HG03095 (cell line): ENCODE results near the gene METRNL.
"Not testable (repeated sequence)": the region's sequence is repeated elsewhere in the genome, so short reads cannot be mapped to it uniquely, and the experiment has no call there.

Experiments used
- ATAC-seq: cut with Tn5 transposase; IDR thresholded peaks from one replicate; pipeline ENCODE4 v1.9.1; 2021; ENCODE audit warnings: moderate library complexity; ENCODE audit not compliant: unreplicated experiment

Gene METRNL

DNA sequence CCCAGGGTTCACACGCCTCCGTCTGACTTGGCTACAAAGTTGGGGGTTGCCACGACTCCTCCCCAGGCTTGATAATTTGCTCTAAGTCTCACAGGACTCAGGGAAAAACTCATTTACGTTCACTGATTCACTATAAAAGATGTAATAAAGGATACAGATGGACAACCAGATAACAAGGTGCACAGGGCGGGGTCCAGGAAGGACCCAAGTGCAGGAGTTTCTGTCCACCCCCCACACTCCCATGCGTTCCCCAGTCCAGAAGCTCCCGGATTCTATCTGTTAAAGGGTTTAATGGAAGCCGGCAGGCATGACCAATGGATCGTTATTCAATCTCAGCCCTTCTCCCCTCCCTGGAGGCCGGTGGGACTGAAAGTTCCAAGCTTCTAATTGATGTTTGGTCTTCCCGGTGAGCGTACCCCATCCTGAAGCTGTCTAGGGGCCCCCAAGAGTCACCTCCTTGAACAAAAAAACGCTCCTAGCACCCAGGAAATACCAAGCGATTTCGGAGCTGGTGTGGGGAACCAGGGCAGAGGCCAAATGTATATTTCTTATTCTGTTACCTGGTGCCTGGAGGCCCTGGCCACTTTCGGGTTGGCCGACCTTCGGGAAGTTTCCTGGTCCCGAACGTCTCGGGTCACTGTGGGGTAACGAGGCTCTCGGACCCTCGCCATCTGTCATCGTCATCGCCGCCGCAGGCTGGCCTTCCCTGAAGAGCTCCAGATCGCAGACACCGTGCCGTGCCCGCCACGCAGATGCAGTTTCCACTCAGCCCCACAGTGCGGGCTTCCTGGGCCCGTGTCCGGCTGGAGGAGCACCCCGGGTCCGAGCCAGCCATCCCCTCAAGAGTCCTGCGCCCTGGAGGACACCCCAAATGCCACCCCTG, 13.5 kb upstream of the METRNL start:
- ATAC-seq = no peak

DNA sequence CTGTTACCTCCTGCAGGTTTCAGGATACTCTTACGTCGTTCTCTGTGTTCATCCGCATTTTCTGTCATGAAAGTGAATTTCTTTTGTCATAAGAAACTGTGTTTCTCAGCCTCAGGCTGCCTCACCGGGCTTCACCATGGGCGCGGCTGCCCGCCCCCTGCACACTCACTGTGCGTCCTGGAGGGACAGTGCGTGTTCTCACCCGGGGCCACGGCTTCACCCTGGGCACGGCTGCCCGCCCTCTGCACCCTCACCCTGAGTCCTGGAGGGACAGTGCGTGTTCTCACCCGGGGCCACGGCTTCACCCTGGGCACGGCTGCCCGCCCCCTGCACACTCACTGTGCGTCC, 12.9 kb upstream of the METRNL start:
- not testable (repeated sequence) for ATAC-seq

DNA sequence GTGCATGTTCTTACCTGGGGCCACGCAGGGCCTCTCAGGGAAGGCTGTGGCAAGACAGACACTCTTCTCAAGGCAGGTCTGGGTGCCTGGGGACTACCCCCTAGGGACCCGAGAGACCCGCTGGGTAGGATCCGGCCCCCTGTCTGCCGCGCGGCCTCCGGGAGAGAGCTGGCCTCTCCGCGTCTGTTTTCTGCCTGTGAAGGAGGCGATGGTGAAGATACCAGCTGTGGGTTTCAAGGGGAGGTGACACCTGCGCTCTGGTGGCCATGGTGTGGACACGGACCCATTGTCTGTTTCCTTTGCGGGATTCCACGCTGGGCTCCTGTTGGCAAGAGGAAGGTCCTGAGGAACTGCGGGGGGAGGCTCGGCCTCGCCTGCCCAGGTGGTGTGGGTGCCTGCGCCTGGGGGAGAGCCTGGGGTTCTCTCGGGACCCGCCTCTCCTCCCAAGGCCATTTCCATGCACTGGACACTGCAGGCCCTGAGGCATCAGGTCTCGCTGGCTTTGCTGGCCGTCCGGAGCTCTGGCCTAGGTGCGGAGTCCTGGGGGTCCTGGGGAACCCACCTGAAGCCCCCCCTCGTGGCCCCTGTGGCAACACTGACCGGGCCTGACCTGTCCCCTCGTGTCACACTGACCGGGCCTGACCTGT, 12.2 kb upstream of the METRNL start:
- ATAC-seq = no peak

DNA sequence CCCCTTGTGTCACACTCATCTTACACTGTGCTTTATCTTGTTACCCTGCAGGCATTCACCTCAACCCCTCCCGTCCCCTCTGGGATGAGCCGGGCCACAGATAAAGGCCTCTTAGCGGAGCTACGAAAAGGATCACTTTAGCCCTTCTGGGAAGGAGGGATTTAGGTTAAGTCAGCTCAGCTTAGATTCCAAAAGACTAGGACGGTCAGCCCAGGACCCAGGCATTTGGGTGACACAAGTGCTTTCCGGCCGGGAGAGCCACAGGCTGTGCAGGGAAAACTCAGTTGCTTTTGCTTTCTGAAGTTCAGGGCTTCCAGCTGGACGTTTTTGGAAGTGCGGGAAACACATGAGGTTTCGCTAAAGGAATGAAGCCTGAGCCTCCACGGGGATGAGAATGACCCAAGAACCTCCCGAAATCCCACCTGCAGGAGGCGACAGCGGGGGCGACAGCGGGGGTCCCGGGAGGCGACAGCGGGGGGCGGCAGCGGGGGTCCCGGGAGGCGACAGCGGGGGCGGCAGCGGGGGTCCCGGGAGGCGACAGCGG, 11.6 kb upstream of the METRNL start:
- ATAC-seq = no peak

DNA sequence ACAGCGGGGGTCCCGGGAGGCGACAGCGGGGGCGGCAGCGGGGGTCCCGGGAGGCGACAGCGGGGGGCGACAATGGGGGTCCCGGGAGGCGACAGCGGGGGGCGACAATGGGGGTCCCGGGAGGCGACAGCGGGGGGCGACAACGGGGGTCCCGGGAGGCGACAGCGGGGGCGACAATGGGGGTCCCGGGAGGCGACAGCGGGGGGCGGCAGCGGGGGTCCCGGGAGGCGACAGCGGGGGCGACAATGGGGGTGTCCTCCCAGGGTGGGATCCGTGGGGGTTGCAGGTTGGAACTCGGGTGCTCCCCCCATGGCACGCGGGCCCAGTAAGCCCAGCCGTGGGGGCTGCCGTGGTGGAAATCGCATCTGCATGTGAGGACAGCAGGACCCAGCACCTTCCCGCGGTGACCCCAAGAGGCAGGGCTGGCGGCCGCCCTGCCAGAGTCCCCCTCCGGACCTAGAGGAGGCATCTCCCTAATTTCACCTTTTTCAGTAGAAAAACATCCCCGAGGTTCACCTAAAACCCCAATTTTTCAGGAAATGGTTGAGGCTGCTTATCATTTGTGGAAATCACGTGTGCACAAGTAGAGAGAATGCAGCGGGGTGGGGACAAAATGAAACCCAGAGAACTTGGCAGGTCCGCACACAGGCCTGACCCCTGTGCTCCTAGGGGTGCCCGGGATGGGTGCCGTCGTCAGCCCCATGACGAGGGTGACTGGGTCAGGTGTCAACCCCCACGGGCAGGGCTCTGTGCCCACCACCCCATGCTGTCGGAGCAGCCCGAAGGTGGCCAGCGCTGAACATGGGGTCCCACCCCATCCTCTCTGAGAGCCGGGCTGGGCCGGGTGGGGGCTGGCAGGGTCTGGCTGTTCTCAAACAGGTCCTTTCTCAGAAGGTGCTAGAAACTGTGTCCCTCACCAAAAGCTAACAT, 10.5 kb upstream of the METRNL start:
- no peak for ATAC-seq

DNA sequence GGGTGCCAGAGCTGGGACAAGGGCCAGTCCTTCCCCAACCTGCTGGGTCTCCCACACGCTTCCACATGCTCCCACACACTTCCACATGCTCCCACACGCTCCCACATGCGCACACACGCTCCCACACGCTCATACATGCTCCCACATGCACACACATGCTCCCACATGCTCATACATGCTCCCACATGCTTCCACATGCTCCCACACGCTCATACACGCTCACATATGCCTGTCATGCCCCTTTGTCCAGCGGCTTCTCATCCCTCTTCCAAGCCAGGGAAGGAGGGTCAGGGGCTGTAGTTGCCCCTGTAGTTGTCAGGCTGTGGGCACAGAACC, 9.9 kb upstream of the METRNL start:
- no peak for ATAC-seq

DNA sequence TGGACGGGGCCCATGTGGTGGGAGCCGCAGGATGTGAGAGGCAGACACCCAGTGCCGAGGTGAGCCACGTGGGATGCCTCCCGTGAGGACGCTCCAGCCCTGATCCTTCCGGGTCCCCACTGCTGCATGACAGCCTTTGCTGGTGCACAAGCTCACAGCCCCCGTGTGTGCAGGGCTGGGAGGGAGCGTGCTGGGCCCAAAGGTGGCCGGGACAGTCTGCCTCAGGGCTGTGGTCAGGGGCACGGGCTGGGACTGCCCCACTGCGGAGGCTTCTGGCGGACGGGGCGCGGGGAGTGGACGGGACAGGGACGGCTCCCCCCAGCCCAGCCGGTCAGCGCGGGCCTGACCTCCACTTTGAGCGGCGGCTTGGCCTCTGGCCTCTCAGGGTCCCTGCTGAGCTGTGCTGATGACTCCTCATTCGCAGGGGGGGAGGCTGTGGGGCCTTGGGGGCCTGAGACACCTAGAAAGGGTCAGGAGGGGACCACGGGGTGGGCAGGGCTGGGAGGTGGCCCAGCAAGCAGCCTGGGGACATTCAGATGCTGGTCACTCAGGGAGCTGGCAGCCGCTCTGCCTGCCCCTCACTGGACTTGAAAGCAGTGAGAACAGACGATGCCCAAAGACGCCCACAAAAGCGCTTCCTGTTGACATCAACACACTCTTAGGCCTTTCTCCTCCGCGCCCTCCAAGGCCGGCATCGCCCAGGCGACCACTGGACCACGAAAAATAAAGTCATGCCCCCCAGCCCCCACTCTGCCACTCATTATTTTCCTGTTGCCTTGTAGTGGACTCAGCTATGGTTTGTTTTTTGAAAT, 9.3 kb upstream of the METRNL start:
- ATAC-seq = no peak

DNA sequence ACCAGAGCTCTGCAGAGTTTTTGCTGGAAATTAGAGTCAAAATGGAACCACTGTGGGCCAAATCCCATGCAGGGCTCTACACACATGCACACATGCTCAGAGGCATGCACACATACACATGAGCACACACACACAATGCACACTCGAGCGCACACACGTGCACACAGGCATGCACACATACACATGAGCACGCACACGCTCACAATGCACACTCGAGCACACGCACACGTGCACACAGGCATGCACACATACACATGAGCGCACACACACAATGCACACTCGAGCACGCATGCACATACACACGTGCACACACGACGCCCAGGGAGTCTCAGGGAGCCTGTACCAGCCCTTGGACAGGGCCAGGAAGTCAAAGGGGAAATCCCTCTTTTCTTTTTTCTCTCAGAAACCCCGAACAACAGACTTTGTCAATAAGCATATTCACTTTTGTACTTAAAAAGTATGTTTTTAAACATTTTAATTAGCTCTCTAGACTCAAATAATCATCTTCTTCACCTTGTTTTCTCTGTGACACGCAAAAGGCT, 8.5 kb upstream of the METRNL start:
- ATAC-seq = no peak

DNA sequence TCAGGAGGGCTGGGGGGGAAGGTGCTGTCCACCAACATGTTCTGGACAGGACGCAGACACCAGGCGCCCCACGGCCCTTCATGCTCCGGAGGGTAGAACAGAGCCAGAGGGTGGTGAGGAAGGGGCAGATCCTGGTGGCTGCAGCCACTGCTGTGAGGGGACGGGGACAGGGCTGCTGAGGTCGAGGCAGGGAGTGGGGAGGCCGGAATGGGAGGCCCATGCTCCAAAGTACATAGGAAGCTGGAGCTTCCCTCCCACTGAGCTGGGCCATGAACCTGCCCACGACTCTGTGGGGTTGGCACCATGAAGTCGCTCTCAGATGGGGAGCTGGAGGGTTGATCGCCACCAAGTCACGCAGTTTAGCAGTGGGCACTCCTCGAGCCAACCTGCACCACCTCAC, 8.0 kb upstream of the METRNL start:
- ATAC-seq = no peak

DNA sequence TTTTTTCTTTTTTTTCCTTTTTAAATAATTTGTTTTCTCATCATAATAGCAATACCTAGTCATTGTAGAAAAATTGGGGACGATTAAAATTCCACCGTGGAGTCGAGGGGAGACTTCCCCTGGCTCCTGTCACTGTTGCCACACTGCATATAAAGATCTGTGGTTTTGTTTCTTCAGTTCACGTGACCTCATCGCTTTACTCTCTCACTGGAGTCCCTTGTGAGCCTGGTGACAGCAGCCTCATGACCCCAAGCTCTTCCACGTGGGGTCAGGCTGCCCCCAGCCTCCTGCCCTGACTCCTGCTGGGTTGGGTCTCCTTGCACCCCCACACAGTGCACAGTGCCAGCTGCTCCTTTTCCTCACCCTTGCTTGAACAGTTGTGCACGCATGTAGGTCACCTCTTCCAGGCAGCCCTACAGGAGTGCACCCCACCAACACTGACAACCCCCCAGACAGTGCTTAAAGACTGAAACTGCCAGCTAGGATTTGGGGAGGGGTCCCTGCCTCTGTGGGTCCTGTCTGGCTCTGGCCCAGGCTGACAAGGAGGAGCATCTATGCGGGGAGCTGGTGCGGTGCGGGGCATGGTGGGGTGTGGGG, 7.3 kb upstream of the METRNL start:
- no peak for ATAC-seq

DNA sequence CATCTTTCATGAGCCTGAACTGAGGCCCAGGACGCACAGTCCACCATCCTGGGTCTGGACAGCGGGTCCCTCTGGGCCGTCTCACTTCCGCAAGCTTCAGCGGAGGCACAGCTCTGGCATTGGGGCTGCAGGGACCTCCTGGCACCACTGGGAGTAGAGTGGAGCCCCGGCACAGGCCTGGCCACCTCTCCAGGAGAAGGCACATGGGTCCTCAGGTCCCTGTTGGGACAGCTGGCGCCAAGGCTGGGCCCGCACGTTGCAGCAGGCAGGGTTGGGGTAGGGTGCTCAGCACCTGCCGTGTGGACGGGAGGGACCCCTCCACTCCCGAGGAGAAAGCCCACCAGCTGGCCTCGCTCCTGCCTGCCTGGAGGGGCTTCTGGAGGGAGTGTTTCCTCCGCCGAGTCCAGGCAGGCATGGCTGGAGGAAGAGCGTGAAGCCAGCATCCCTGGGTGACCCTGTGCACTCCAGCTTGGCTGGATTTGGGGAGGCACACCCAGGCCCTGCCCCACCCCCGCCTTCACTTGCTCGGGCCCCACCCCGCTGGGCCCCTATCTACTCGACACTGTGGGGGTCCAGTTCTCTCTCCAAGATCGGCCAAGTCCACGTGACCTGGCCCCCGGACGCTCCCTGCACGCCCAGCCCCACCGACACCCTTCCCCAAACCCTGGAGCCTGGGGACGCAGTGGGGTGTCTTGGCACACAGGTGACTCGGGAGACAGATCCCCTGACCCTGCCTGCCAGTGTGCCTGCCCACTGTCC, 6.6 kb upstream of the METRNL start:
- no peak for ATAC-seq

DNA sequence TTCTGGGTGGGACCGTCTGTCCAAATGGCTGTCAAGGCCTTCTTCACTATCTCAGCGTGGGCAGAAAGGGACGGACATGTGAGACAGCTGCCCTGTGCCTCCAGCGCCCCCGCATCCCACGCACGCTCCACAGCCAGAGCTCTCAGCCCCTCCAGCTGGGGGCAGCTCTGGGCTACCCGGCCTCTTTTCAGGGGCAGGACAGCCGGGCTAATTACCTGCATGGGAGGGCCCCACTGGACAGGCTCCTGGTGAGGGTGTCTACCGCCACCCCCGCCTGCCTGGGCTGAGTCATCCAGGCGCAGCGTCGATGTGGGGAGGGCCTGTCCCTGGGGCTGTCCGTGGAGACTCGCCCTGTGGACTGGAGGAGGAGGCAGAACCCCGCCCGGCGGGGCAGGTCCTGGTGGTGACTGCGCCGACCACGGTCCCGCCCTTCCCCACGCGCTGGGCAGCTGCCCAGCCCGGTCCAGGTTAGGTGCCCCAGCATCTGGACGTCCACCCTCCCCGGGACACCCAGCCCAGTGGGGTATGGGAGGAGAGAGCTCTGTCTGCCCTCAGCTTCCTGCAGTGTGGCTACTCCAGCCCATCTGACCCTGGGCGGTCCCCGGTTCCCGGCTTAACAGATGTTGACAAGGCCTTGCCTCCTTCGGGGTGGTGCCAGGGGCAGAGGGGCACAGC, 5.9 kb upstream of the METRNL start:
- ATAC-seq = no peak

DNA sequence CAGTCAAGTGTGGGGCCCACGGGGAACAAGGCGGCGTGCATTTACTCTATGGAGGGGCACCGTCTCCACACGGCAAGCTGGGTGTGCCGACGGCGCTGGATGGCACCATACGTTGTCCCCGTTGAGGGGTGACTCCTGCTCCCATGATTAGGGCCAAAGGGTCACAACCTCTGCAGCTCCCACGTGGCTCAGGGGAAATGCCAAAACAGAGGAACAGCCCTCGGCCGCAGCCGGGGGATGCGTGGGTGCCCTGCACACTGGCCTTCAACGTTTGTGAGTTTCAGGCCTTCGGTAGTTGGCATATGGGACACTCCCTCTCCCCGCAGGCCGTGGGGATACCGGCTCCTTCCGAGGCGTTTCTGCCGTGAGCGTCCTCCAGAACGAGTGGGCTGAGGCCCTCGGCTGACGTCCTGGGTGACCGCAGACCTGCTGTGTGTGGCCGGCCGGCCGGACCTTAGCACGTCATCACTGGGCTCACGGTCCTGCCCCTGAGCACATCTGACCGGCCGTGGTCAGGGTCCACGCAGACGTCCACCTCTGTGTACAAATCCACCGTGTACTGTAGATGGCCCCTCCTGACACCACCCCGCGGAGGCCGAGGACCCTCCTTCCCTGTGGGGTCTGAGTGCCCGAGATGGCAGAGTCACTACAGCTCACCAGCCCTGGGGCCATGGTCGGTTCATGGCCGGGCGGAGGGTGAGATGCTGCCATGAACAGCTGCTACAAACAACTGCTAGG, 4.8 kb upstream of the METRNL start:
- no peak for ATAC-seq

DNA sequence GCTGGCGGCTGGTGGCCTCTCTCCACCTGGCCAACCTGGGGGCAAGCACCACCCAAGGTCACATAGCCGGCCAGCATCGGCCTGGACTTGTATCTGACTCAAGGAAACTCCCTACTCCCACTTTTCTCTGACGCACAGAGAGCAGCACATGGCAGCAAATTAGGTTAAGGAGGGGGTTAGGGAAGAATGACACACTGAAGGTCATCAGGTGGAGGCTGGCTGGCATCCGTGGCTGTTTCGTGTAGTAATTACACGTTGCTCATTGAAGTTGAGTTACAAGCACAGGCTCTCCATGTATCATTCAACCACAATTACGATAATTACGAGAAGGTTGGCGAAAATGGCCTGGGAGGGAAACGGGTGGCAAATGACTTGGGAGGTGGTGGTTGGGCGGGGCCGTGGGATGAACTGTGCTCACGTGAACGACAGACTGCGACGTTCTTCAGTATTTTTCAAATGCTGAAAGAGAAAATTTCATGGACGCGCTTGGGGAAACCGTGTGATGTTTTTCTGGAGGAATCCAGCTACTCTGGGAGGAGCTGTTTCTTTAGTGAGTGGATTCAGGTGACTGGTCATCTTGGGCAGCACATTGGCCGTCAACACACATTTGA, 4.0 kb upstream of the METRNL start:
- ATAC-seq = no peak

DNA sequence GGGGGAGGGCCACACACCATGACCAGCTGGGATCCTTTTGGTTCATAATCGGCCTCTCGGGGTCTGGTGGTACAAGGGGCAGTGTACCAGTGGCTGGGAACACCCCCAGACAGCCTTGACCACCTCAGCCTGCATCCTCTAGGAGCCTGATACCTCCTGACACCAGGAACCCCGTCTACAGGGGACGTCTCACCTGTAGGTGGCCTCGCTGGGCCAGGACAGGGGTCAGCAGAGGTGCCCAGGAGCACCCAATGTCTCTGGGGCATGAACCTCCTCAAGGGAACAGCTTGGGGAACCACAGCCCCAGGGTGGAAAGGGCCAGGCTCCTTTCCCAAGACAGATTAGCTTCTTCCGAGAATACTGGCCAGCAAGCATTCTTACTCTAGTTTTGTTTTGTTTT, 2.5 kb upstream of the METRNL start:
- ATAC-seq = no peak

DNA sequence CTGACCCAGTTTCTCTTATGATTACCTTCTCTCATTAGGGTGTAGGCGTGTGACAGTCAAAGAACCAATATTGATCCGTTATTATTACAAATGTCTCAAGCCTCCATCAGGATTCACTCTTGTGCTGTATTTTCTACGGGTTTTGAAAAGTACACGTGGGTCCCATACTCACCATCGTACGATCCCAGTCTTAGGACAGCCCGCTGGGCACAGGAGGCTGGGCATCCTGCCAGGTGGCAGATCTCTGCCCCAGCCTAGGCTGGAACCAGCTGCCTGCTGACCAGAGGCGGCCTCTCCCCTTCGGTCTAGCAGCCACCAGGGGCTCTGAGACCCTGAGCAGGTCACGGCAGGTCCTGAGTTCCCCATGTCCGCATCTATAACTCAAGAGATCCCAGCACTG, 2.0 kb upstream of the METRNL start:
- ATAC-seq = no peak

DNA sequence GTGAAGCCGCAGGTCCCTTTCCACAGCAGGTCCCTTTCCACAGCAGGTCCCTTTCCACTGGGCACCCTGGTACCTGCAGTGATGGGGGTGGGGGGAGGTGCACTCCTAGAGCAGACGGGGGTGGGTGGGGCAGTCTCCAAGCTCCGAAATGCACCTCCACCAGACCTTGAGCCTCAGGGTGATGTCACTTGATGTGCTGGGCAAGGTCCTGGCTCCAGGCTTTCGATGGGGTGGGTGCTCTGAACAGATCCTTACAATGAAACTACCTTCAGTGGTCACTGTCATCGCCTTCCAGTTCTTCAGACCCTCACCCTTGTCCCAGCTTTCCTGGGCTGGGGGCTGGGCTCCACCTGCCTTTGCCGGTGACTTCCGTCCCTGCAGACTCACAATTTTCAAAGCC, 1.5 kb upstream of the METRNL start:
- ATAC-seq = no peak
